Colonic mucosa (tissue), 4 donors: ENCODE results near the gene GIT2. TPM values are rescaled to one million over a fixed set of nuclear protein-coding genes. Genes with fewer than 3 reads are reported as not detected.

Source experiments
- DNase-seq: peaks from one replicate; pipeline ENCODE4 v3.0.0-alpha.2; 2020
- H3K27ac ChIP-seq: fragments of 200-600 bp; one replicate; pipeline ENCODE4 v1.8.0; 2021
- H3K27me3 ChIP-seq: fragments of 200-600 bp; one replicate; pipeline ENCODE4 v1.8.0; 2021
- H3K36me3 ChIP-seq: fragments of 200-600 bp; one replicate; pipeline ENCODE4 v1.8.0; 2021
- H3K4me1 ChIP-seq: fragments of 200-600 bp; one replicate; pipeline ENCODE4 v1.8.0; 2021; ENCODE audit warnings: mild to moderate bottlenecking
- H3K4me3 ChIP-seq: fragments of 200-600 bp; one replicate; pipeline ENCODE4 v1.8.0; 2021
- H3K9ac ChIP-seq, 2 donors: one replicate each; pipeline ENCODE4 v1.7.0; 2013; ENCODE audit warnings: control low read depth in 2 of 2, low read depth in 2 of 2, low read length in 2 of 2
- H3K9me3 ChIP-seq: fragments of 200-600 bp; one replicate; pipeline ENCODE4 v1.8.0; 2021
- intact Hi-C: fragments of 100-400 bp; cut with DNase I; formaldehyde crosslinking; loops from one replicate; pipeline ENCODE4 v1.14.1; 2022
- total RNA-seq, 2 donors: library from RNA; stranded (reverse); fragmentation: NEBNext Ultra II Directional in 1 of 2; extraction: Animal tissue kit (Norgen Biotek cat#: 25700) in 1 of 2; gene quantifications; one replicate each; pipeline ENCODE4 v1.2.1, GENCODE V29; 2021
- TF ChIP-seq, protein P1 (sequence below): fragments of 200-600 bp; IDR thresholded peaks from one replicate; pipeline ENCODE4 v1.8.0; 2022; ENCODE audit warnings: antibody characterized with exemption, mild to moderate bottlenecking
- donor health status: healthy.
- donor health status: DM: no; HTN: no; CAD: no.
- donor health status: DM: no; HTN: no; CAD: no.

Gene GIT2
- total RNA-seq, 2 donors from 2014 or later, result 23.3 to 26.8 TPM

DNA sequence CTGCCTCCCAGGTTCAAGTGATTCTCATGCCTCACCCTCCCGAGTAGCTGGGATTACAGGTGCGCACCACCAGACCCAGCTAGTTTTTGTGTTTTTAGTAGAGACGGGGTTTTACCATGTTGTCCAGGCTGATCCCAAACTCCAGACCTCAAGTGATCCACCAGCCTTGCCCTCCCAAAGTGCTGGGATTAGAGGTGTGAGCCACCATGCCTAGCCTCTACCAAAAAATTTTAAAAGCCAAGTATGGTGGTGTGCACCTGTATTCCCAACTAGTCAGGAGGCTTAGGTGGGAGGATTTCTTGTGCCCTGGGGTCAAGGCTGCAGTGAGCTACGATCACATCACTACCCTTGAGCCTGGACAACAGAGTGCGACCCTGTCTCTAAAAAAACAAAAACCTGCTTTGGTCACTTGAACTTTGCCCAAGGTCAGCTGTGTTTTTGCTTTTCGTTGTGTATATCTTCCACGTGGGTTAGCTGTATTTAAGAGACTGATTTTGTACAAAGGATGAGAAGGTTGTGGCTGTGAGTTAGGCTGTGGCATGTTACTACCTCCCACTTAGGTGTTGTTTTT is 39.5 kb upstream of the GIT2 start:
- Histone ChIP-seq H3K4me1 (peaks cover 12% of the 10 kb centered on the region), H3K36me3 (peaks cover 20% of the 10 kb centered on the region), H3K9ac (no peak overlapping the region), H3K27me3 (no peaks in the 10 kb centered on the region), H3K27ac (no peak overlapping the region), H3K4me3 (no peak overlapping the region), H3K9me3 (no peaks in the 10 kb centered on the region)
- TF ChIP-seq, protein P1, sequence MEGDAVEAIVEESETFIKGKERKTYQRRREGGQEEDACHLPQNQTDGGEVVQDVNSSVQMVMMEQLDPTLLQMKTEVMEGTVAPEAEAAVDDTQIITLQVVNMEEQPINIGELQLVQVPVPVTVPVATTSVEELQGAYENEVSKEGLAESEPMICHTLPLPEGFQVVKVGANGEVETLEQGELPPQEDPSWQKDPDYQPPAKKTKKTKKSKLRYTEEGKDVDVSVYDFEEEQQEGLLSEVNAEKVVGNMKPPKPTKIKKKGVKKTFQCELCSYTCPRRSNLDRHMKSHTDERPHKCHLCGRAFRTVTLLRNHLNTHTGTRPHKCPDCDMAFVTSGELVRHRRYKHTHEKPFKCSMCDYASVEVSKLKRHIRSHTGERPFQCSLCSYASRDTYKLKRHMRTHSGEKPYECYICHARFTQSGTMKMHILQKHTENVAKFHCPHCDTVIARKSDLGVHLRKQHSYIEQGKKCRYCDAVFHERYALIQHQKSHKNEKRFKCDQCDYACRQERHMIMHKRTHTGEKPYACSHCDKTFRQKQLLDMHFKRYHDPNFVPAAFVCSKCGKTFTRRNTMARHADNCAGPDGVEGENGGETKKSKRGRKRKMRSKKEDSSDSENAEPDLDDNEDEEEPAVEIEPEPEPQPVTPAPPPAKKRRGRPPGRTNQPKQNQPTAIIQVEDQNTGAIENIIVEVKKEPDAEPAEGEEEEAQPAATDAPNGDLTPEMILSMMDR, result no peak
- intact Hi-C loops, result no loop called here
- no peak for DNase-seq

DNA sequence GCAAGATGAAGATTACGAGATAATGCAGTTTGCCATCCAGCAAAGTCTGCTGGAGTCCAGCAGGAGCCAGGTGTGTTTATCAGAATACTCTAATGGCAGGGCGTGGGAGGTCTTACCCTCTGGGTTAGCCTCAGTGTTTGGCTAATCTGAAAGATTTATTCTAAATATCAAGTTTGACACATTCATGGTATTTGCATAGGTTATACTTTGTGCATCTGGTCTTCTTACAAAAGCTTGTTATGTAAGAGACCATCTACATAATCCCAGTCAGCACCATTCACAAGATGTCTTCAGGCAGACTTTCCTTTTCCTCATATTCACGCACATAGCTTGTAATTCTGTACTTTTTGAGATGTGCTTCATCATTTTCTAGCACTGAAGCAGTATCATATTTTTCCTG is 37.7 kb upstream of the GIT2 start:
- peaks cover 20% of the 10 kb centered on the region for H3K36me3 ChIP-seq

DNA sequence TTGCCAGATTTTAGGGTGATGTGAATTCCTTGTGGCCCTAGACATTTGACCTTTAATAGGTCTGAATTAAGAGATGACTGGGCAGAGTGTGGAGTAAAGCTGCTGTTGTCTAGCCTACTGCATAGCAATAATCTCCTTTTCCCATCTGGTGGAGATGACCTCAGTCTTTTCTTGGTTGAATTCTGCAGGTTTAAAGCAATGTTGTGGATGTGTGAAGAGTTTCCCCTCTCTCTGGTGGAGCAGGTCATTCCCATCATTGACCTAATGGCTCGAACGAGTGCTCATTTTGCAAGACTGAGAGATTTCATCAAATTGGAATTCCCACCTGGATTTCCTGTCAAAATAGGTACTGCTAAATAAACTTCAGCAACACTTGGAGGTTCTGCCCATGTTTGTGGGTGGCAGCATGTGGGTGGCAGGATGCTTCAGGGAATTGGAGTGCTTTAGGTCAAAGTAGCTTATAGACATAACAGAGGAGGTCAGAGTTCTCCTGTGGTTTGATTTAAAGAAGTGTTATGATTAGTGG is 33.2 kb upstream of the GIT2 start:
- intact Hi-C loops, result no loop called here
- TF ChIP-seq, protein P1, result no peak
- no peak for DNase-seq

More for the DNA sequence above, 37.7 kb upstream of the GIT2 start:
- TF ChIP-seq, protein P1, result no peak
- Histone ChIP-seq H3K9me3 (no peaks in the 10 kb centered on the region), H3K27ac (no peak overlapping the region), H3K27me3 (no peaks in the 10 kb centered on the region), H3K4me1 (no peaks in the 10 kb centered on the region), H3K9ac (no peak overlapping the region), H3K4me3 (no peak overlapping the region)
- intact Hi-C loops, result no loop called here
- DNase-seq, result no peak

DNA sequence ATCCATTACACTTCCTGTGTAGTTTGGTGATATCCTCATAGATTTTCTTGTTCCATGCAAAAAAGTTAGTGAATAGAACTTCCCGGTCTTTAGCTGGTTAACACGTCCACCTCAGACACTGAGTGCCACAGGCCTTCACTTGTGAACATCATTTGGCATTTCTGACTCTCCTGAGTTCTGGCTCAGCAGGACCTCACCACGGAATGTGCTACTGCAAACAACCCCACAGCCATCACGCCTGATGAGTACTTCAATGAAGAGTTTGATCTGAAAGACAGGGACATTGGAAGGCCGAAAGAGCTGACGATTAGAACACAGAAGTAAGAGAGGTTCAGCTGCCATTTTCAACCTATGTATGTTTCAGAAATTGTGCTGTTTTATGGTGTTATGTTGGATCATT is 32.2 kb upstream of the GIT2 start:
- no peak overlapping the region for H3K27ac ChIP-seq
- no peak overlapping the region for H3K4me3 ChIP-seq
- no peak for DNase-seq
- H3K9me3 ChIP-seq, result no peaks in the 10 kb centered on the region
- no peaks in the 10 kb centered on the region for H3K27me3 ChIP-seq
- H3K4me1 ChIP-seq, result no peaks in the 10 kb centered on the region
- TF ChIP-seq, protein P1, result no peak
- intact Hi-C loops, result no loop called here
- no peak overlapping the region for H3K9ac ChIP-seq
- no peaks in the 10 kb centered on the region for H3K36me3 ChIP-seq

More for the DNA sequence above, 33.2 kb upstream of the GIT2 start:
- H3K27ac ChIP-seq, result no peak overlapping the region
- no peaks in the 10 kb centered on the region for H3K27me3 ChIP-seq
- H3K36me3 ChIP-seq, result peaks cover 1% of the 10 kb centered on the region
- H3K9me3 ChIP-seq, result no peaks in the 10 kb centered on the region
- no peak overlapping the region for H3K4me3 ChIP-seq
- no peaks in the 10 kb centered on the region for H3K4me1 ChIP-seq
- no peak overlapping the region for H3K9ac ChIP-seq

DNA sequence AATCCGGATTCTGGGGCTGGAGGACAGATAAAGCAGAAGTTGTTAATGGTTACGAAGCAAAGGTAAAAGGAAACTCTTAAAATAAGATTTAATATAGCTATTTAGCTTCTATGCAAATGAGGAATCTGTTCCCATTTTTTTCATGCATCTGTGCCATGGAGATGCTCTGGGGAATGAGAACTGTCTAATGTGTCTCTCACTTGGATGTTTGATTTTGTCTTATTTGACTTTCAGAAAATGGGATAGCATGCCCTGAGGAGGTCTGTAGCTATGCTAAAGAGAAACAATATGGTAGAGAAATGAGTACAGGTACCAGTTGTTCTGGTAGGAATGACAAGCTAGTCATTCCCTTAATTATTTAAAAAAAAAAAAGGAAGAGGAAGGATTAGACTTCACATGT is 27.9 kb upstream of the GIT2 start:
- intact Hi-C loops, result no loop called here
- Histone ChIP-seq H3K36me3 (no peaks in the 10 kb centered on the region), H3K9me3 (no peaks in the 10 kb centered on the region), H3K4me1 (no peaks in the 10 kb centered on the region), H3K27ac (no peak overlapping the region), H3K4me3 (no peak overlapping the region), H3K27me3 (no peaks in the 10 kb centered on the region), H3K9ac (no peak overlapping the region)
- TF ChIP-seq, protein P1, result no peak
- DNase-seq, result no peak
